ENCODE measurements around the gene LAMC2. TPM values are rescaled to one million over a fixed set of nuclear protein-coding genes. Genes with fewer than 3 reads are reported as not detected.

LAMC2 gene
- polyA plus RNA-seq, 4 donors = 2.4 to 70.6 (median 6.2) TPM

DNA sequence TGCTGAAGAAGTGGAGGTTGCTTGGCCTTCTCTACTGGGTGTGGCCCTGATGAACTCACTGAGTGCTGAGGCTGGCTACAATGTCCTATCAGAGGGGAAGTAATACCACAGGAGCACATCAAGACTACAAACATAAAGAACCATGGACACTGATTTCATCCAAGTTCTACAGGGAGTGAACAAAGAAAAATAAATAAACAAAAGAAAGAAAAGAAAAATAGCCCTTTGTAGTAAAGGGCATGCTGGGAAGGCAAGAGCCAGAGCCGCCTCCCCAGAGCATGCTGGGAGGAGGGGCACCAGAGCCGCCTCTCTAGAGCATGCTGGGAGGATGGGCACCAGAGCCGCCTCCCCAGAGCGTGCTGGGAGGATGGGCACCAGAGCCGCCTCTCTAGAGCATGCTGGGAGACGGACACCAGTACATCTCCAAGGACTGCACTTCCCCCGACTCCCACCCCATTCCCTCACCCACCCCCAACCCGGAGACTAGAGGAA, 65.9 kb downstream of the LAMC2 start:
- Histone ChIP-seq H3K27ac (ENCODE audit: low read depth in 1 of 3, low read length in 2 of 3) (no peak overlapping the region), H3K9me3 (ENCODE audit: control insufficient read depth in 2 of 2, insufficient read depth in 1 of 2, low read depth in 1 of 2, low read length in 1 of 2) (peaks cover 0 to 13% of the 10 kb centered on the region in 2 donors), H3K27me3 (ENCODE audit: control insufficient read depth in 3 of 3, insufficient read depth in 3 of 3, low read length in 3 of 3) (no peaks in the 10 kb centered on the region), H3K4me1 (ENCODE audit: control insufficient read depth in 3 of 3, insufficient read depth in 2 of 3, low read depth in 1 of 3, low read length in 2 of 3) (no peaks in the 10 kb centered on the region), H3K4me3 (ENCODE audit: low read depth in 1 of 3, low read length in 3 of 3) (no peak overlapping the region), H3K36me3 (ENCODE audit: control insufficient read depth in 3 of 3, insufficient read depth in 2 of 3, low read depth in 1 of 3, low read length in 3 of 3) (no peaks in the 10 kb centered on the region)
- WGBS, 3 donors = 91 to 93% (median 93%) methylated on average over 8 of the region's 8 CpGs
- DNase-seq (no peak), FAIRE-seq (no peak)

DNA sequence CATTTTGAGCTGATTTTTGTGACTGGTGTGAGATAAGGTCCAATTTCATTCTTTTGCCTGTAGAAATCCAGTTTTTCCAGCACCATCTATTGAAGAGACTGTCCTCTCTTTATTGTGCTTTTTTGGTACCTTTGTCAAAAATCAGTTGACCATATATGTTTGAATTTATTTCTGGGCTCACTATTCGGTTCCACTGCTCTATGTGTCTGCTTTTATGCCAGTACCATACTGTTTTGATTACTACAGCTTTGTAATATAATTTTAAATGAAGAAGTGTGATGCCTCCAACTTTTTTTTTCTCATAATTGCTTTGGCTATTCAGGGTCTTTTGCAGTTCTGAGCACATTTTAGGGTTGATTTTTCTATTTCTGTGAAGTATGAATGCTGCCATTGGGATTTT, 69.0 kb downstream of the LAMC2 start:
- Histone ChIP-seq H3K4me3 (ENCODE audit: low read depth in 1 of 3, low read length in 3 of 3) (no peak overlapping the region), H3K27me3 (ENCODE audit: control insufficient read depth in 3 of 3, insufficient read depth in 3 of 3, low read length in 3 of 3) (no peaks in the 10 kb centered on the region), H3K9me3 (ENCODE audit: control insufficient read depth in 2 of 2, insufficient read depth in 1 of 2, low read depth in 1 of 2, low read length in 1 of 2) (peaks cover 0 to 10% of the 10 kb centered on the region in 2 donors), H3K4me1 (ENCODE audit: control insufficient read depth in 3 of 3, insufficient read depth in 2 of 3, low read depth in 1 of 3, low read length in 2 of 3) (no peaks in the 10 kb centered on the region), H3K27ac (ENCODE audit: low read depth in 1 of 3, low read length in 2 of 3) (no peak overlapping the region), H3K36me3 (ENCODE audit: control insufficient read depth in 3 of 3, insufficient read depth in 2 of 3, low read depth in 1 of 3, low read length in 3 of 3) (no peaks in the 10 kb centered on the region)
- FAIRE-seq = no peak
- WGBS, 3 donors = 73 to 83% (median 82%) methylated on average over 1 of the region's 1 CpG
- DNase-seq = no peak

DNA sequence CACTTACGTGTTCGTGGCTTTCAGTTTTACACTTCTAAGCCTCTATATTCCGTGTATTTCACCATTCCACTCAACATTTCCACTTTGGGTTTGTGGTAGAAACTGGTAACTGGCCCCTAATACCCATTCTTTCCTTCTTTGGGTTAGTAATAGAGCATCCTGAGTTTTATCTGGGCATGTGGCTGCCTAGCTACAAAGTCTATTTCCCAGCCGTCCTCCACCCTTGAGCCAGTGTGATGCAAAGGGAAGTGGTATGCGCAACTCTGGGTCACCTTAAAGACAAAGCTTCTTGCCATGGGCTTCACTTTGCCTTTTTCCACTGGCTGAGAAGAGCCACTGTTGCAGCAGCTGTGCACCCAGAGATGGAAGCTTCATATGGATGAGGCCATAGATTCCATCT, 73.9 kb downstream of the LAMC2 start:
- FAIRE-seq = no peak
- Histone ChIP-seq H3K27me3 (ENCODE audit: control insufficient read depth in 3 of 3, insufficient read depth in 3 of 3, low read length in 3 of 3) (peaks cover 0 to 2% (median 0%) of the 10 kb centered on the region in 3 donors), H3K36me3 (ENCODE audit: control insufficient read depth in 3 of 3, insufficient read depth in 2 of 3, low read depth in 1 of 3, low read length in 3 of 3) (no peaks in the 10 kb centered on the region), H3K27ac (ENCODE audit: low read depth in 1 of 3, low read length in 2 of 3) (no peak overlapping the region), H3K9me3 (ENCODE audit: control insufficient read depth in 2 of 2, insufficient read depth in 1 of 2, low read depth in 1 of 2, low read length in 1 of 2) (no peaks in the 10 kb centered on the region), H3K4me3 (ENCODE audit: low read depth in 1 of 3, low read length in 3 of 3) (no peak overlapping the region), H3K4me1 (ENCODE audit: control insufficient read depth in 3 of 3, insufficient read depth in 2 of 3, low read depth in 1 of 3, low read length in 2 of 3) (no peaks in the 10 kb centered on the region)
- 64 to 83% (median 78%) methylated on average over 5 of the region's 5 CpGs for WGBS, 3 donors
- DNase-seq = no peak

DNA sequence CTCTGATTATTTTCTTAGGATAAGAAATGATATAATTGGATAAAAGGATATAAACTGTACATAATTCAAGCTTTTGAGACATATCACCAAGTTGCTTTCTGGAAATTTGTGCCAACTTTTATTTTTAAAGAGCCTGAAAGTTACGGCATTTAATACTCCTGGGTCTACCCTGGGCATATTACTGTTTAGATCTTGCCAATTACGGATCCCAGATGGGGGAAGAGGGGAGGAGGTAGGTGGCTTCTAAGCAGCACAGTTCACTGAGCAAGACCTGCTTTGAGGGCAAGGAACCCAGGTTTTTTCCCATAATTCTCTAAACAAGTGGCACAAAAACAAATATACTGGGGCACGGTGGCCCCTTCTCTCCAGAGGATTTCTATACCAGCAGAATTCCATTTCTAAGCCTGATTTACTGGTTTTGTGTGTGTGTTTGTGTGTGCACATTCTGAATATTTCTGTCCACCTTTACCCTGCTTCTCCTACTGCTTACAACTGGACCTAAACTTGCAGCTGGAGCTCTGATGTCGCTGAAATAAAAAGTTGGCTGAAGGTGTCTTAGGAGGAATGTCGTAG, 76.7 kb downstream of the LAMC2 start:
- H3K36me3 ChIP-seq (ENCODE audit: control insufficient read depth in 3 of 3, insufficient read depth in 2 of 3, low read depth in 1 of 3, low read length in 3 of 3) = no peaks in the 10 kb centered on the region
- 70 to 79% (median 71%) methylated on average over 5 of the region's 5 CpGs for WGBS, 3 donors
- no peak for FAIRE-seq
- no peaks in the 10 kb centered on the region for H3K9me3 ChIP-seq (ENCODE audit: control insufficient read depth in 2 of 2, insufficient read depth in 1 of 2, low read depth in 1 of 2, low read length in 1 of 2)
- peaks cover 0 to 2% (median 0%) of the 10 kb centered on the region in 3 donors for H3K27me3 ChIP-seq (ENCODE audit: control insufficient read depth in 3 of 3, insufficient read depth in 3 of 3, low read length in 3 of 3)
- H3K4me1 ChIP-seq (ENCODE audit: control insufficient read depth in 3 of 3, insufficient read depth in 2 of 3, low read depth in 1 of 3, low read length in 2 of 3) = no peaks in the 10 kb centered on the region
- no peak overlapping the region for H3K27ac ChIP-seq (ENCODE audit: low read depth in 1 of 3, low read length in 2 of 3)
- no peak for DNase-seq
- no peak overlapping the region for H3K4me3 ChIP-seq (ENCODE audit: low read depth in 1 of 3, low read length in 3 of 3)

DNA sequence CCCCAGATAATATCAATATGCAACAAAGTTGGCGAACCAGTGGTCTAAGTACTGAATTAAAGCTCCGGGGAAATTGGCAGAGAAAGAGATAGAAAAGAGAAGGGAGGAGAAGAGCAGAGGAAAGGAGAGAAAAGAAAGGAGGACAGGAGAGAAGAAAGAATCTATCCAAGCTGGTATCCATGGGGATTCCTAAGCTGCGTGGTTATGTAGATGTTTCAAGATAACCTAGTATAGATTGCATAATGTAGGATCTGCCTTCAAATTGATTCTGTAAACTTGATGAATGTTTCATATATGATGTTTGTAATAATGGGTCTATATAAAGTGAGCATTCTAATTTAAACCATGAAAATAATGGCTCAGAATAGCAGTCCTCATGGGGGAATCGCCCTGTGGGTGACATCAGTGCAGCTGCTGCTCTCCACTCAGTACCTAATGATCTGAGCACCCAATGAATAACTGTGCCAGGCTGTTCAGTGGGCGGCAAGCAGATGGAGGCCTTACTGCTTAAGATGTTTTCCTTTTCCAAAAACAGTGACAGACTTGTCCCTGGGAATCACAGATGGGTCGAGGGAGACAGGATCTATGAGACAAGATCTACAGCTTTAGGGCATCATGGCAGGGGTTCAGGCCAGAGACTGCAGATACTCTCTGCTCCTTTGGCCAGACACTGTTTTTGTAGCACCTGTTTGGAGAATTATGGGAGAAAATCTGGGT, 78.0 kb downstream of the LAMC2 start:
- no peak overlapping the region for H3K27ac ChIP-seq (ENCODE audit: low read depth in 1 of 3, low read length in 2 of 3)
- no peaks in the 10 kb centered on the region for H3K4me1 ChIP-seq (ENCODE audit: control insufficient read depth in 3 of 3, insufficient read depth in 2 of 3, low read depth in 1 of 3, low read length in 2 of 3)
- FAIRE-seq (no peak), DNase-seq (no peak)
- H3K4me3 ChIP-seq (ENCODE audit: low read depth in 1 of 3, low read length in 3 of 3) = no peak overlapping the region
- 65 to 74% (median 71%) methylated on average over 6 of the region's 6 CpGs for WGBS, 3 donors
- no peaks in the 10 kb centered on the region for H3K36me3 ChIP-seq (ENCODE audit: control insufficient read depth in 3 of 3, insufficient read depth in 2 of 3, low read depth in 1 of 3, low read length in 3 of 3)
- H3K27me3 ChIP-seq (ENCODE audit: control insufficient read depth in 3 of 3, insufficient read depth in 3 of 3, low read length in 3 of 3) = peaks cover 0 to 2% (median 0%) of the 10 kb centered on the region in 3 donors
- H3K9me3 ChIP-seq (ENCODE audit: control insufficient read depth in 2 of 2, insufficient read depth in 1 of 2, low read depth in 1 of 2, low read length in 1 of 2) = no peaks in the 10 kb centered on the region

DNA sequence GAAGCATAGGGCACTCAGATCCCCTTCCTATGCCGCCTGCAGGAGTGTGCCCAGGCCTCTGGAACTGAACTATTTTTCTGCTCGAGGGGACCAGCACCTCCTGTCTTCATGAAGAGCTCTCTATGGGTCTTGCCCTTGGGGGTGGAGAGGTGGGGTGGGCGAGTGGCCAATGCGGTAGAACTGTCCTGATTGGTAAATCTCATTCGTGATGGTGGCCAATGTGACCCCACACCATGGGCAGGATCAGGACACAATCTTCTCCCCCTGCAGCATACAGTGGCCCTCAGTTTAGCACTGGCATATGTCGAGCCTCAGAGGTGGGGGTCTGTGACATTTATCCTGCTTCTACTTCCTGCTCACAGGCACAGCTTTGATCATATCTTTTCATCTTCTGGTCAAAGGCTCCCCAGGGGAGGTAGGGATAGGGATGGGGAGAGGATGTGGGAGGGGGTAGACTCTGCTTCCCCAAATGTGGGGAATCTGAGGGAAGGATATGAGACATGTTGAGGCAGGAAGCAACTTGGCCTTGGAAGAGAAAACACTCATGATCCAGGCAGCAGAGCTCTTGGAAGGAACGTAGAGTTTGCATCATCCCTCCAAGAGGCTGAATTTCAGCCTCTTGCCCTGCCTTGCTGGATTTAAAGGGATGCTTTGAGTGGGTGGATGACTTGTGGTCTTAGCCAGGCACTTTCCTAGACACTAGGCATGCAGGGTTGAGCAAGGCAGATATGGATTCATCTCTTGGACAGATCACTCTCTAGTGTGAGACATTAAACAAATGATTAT, 81.8 kb downstream of the LAMC2 start:
- FAIRE-seq (no peak), DNase-seq (no peak)
- peaks cover 0 to 10% (median 0%) of the 10 kb centered on the region in 3 donors for H3K4me1 ChIP-seq (ENCODE audit: control insufficient read depth in 3 of 3, insufficient read depth in 2 of 3, low read depth in 1 of 3, low read length in 2 of 3)

DNA sequence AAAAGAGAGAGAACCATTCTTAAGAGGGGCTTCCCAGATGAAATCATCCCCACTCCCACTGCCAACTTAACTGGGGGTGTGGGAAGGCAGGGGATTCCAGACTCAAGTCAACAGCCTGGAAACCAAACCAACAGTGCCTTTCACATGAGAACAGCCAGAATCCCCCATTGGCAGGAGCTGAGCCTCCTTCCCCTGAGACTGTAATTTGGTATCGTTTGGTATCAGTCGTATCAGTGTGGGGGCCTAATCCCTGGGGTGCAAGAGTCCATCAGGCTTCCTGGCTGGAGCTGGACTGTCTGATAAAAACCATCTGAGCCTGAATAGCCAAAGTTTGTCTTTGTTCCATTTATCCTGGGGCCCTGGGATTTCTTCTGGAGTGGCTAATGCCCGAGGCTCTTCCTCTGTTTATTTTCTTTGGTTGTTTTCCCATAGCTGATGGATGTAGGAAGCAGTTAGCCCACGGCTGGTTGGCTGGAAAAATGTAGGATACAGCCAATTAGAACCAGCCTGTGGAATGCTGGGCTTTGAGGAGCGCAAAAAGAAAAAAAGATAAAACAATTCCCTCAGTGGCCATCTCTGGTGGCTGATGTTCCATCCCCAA, 84.6 kb downstream of the LAMC2 start:
- Histone ChIP-seq H3K27me3 (ENCODE audit: control insufficient read depth in 3 of 3, insufficient read depth in 3 of 3, low read length in 3 of 3) (no peaks in the 10 kb centered on the region), H3K9me3 (ENCODE audit: control insufficient read depth in 2 of 2, insufficient read depth in 1 of 2, low read depth in 1 of 2, low read length in 1 of 2) (no peaks in the 10 kb centered on the region), H3K36me3 (ENCODE audit: control insufficient read depth in 3 of 3, insufficient read depth in 2 of 3, low read depth in 1 of 3, low read length in 3 of 3) (no peaks in the 10 kb centered on the region), H3K4me3 (ENCODE audit: low read depth in 1 of 3, low read length in 3 of 3) (no peak overlapping the region), H3K27ac (ENCODE audit: low read depth in 1 of 3, low read length in 2 of 3) (no peak overlapping the region), H3K4me1 (ENCODE audit: control insufficient read depth in 3 of 3, insufficient read depth in 2 of 3, low read depth in 1 of 3, low read length in 2 of 3) (peaks cover 0 to 10% (median 0%) of the 10 kb centered on the region in 3 donors)
- 29 to 33% (median 33%) methylated on average over 5 of the region's 5 CpGs for WGBS, 3 donors
- DNase-seq (peak in 1 of 2 donors; percentile 30), FAIRE-seq (no peak)

More for the DNA sequence above, 81.8 kb downstream of the LAMC2 start:
- H3K9me3 ChIP-seq (ENCODE audit: control insufficient read depth in 2 of 2, insufficient read depth in 1 of 2, low read depth in 1 of 2, low read length in 1 of 2) = no peaks in the 10 kb centered on the region
- WGBS, 3 donors = 68 to 75% (median 69%) methylated on average over 7 of the region's 7 CpGs
- H3K27ac ChIP-seq (ENCODE audit: low read depth in 1 of 3, low read length in 2 of 3) = peak overlapping the region in 1 of 3 donors; percentile 28
- H3K36me3 ChIP-seq (ENCODE audit: control insufficient read depth in 3 of 3, insufficient read depth in 2 of 3, low read depth in 1 of 3, low read length in 3 of 3) = no peaks in the 10 kb centered on the region
- H3K27me3 ChIP-seq (ENCODE audit: control insufficient read depth in 3 of 3, insufficient read depth in 3 of 3, low read length in 3 of 3) = no peaks in the 10 kb centered on the region
- H3K4me3 ChIP-seq (ENCODE audit: low read depth in 1 of 3, low read length in 3 of 3) = no peak overlapping the region

DNA sequence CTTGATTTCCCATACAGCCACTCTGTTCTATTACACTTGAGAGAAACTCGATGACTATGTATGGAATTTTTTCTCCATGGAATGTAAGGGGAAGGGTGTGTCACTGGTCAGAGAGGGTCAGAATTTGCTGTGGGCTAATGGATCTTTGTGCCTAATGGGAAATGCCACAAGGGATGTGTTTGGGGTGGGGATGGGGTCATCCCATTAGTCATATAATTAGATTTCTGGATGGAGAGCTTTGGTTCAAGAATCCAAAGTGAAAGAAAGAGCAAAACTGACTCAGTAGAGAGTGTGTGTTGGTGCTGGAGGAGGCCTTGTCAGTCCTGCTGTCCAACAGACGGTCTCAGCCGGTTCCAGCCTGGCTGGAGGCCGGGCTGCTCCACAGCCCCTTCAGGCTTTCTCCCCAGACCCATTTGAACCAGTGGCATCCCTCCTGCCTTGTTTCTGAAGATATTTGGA, 86.4 kb downstream of the LAMC2 start:
- FAIRE-seq = no peak

More for the DNA sequence above, 86.4 kb downstream of the LAMC2 start:
- no peak for DNase-seq
- Histone ChIP-seq H3K9me3 (ENCODE audit: control insufficient read depth in 2 of 2, insufficient read depth in 1 of 2, low read depth in 1 of 2, low read length in 1 of 2) (no peaks in the 10 kb centered on the region), H3K4me1 (ENCODE audit: control insufficient read depth in 3 of 3, insufficient read depth in 2 of 3, low read depth in 1 of 3, low read length in 2 of 3) (peaks cover 0 to 21% (median 0%) of the 10 kb centered on the region in 3 donors), H3K27ac (ENCODE audit: low read depth in 1 of 3, low read length in 2 of 3) (no peak overlapping the region), H3K36me3 (ENCODE audit: control insufficient read depth in 3 of 3, insufficient read depth in 2 of 3, low read depth in 1 of 3, low read length in 3 of 3) (no peaks in the 10 kb centered on the region), H3K4me3 (ENCODE audit: low read depth in 1 of 3, low read length in 3 of 3) (no peak overlapping the region), H3K27me3 (ENCODE audit: control insufficient read depth in 3 of 3, insufficient read depth in 3 of 3, low read length in 3 of 3) (no peaks in the 10 kb centered on the region)
- 76 to 83% (median 81%) methylated on average over 4 of the region's 4 CpGs for WGBS, 3 donors

Data from small intestine (tissue), 7 donors.